K562 (cell line): ENCODE results near the gene WNT3. TPM values are rescaled to one million over a fixed set of nuclear protein-coding genes. Genes with fewer than 3 reads are reported as not detected.

ENCODE experiments used
- BACH1 ChIP-seq: fragments of 200-800 bp; sonication (Bioruptor generic); IDR thresholded peaks from 2 replicates; pipeline ENCODE4 v1.6.1; 2016; ENCODE audit warnings: missing genetic modification characterization, missing compliant biosample characterization
- CTBP1 ChIP-seq: fragments of 450-650 bp; IDR thresholded peaks from 2 replicates; pipeline ENCODE4 v1.6.1; 2016; ENCODE audit warnings: borderline replicate concordance
- E2F6 ChIP-seq, 2 experiments: IDR thresholded peaks; 2 replicates each; pipeline ENCODE4 v1.6.1; 2011; ENCODE audit warnings: borderline replicate concordance in 1 of 2, control low read depth in 1 of 2, low read depth in 1 of 2, low read length in 1 of 2, mild to moderate bottlenecking in 1 of 2, mixed read lengths in 1 of 2, moderate library complexity in 1 of 2; ENCODE audit not compliant: insufficient read depth in 1 of 2, insufficient read length in 1 of 2, poor library complexity in 1 of 2, severe bottlenecking in 1 of 2; ENCODE audit errors: extremely low read depth in 1 of 2
- ESRRA ChIP-seq: fragments of 450-650 bp; IDR thresholded peaks from 2 replicates; pipeline ENCODE4 v1.6.1; 2014; ENCODE audit warnings: low read depth, mild to moderate bottlenecking, moderate library complexity, borderline replicate concordance
- FIP1L1 ChIP-seq: fragments of 200-400 bp; formaldehyde crosslinking; IDR thresholded peaks from 2 replicates; pipeline ENCODE4 v1.6.1; 2018; ENCODE audit warnings: mild to moderate bottlenecking, low read depth, low read length; ENCODE audit not compliant: poor library complexity, severe bottlenecking
- HDAC3 ChIP-seq: fragments of 450-650 bp; IDR thresholded peaks from 2 replicates; pipeline ENCODE4 v1.6.1; 2018; ENCODE audit warnings: borderline replicate concordance, mild to moderate bottlenecking, moderate library complexity; ENCODE audit not compliant: partially characterized antibody
- HINFP ChIP-seq: fragments of 450-650 bp; conservative IDR thresholded peaks from 2 replicates; pipeline ENCODE4 v1.6.1; 2016; ENCODE audit warnings: missing genetic modification characterization, low read depth, mild to moderate bottlenecking, control low read depth, missing compliant biosample characterization
- MCM3 ChIP-seq: fragments of 450-650 bp; IDR thresholded peaks from 2 replicates; pipeline ENCODE4 v1.6.1; 2016
- PCBP1 ChIP-seq: fragments of 200-400 bp; formaldehyde crosslinking; IDR thresholded peaks from 2 replicates; pipeline ENCODE4 v1.6.1; 2018; ENCODE audit warnings: mild to moderate bottlenecking, low read depth, low read length; ENCODE audit not compliant: poor library complexity, severe bottlenecking
- RB1 ChIP-seq: fragments of 450-650 bp; IDR thresholded peaks from 2 replicates; pipeline ENCODE4 v1.6.1; 2017; ENCODE audit warnings: low read depth, mild to moderate bottlenecking
- SNAPC5 ChIP-seq: fragments of 250-450 bp; sonication (Bioruptor Pico); IDR thresholded peaks from 2 replicates; pipeline ENCODE4 v1.8.0; 2021; ENCODE audit warnings: moderate library complexity, mild to moderate bottlenecking, inconsistent platforms
- TARDBP ChIP-seq: fragments of 450-650 bp; IDR thresholded peaks from 2 replicates; pipeline ENCODE4 v1.6.1; 2016
- TCF7L2 ChIP-seq: fragments of 150-350 bp; IDR thresholded peaks from 2 replicates; pipeline ENCODE4 v1.6.1; 2016; ENCODE audit warnings: low read depth, mild to moderate bottlenecking, low read length, moderate library complexity
- ZBTB33 ChIP-seq: sonication (generic); formaldehyde crosslinking; IDR thresholded peaks from 2 replicates; pipeline ENCODE4 v1.8.1; 2023; ENCODE audit warnings: mild to moderate bottlenecking, missing genetic modification reagents
- ZBTB7A ChIP-seq: IDR thresholded peaks from 2 replicates; pipeline ENCODE4 v1.6.1; 2011; ENCODE audit warnings: low read depth, mild to moderate bottlenecking, low read length, moderate library complexity, borderline replicate concordance; ENCODE audit not compliant: control insufficient read depth
- ZNF134 ChIP-seq: fragments of 250-450 bp; sonication (Bioruptor Pico); conservative IDR thresholded peaks from 2 replicates; pipeline ENCODE4 v1.4.0; 2020
- ZNF551 ChIP-seq: fragments of 250-450 bp; sonication (Bioruptor Pico); IDR thresholded peaks from 2 replicates; pipeline ENCODE4 v1.5.0; 2021; ENCODE audit warnings: mild to moderate bottlenecking, moderate library complexity
- ZNF740 ChIP-seq, 3 experiments: fragments of 200-800 bp in 1 of 3; sonication (Bioruptor generic) in 1 of 3; sonication (generic) in 1 of 3; formaldehyde crosslinking in 1 of 3; IDR thresholded peaks; 2 replicates each; pipeline versions ENCODE4 v1.6.1 to v1.8.0; 2016 to 2022; ENCODE audit warnings: mild to moderate bottlenecking in 2 of 3, missing compliant biosample characterization in 2 of 3, missing genetic modification characterization in 2 of 3, missing genetic modification reagents in 1 of 3
- ZNF766 ChIP-seq: fragments of 200-800 bp; sonication (Bioruptor generic); conservative IDR thresholded peaks from 2 replicates; pipeline ENCODE4 v1.6.1; 2016; ENCODE audit warnings: missing genetic modification characterization, missing compliant biosample characterization
- ZNF780A ChIP-seq: fragments of 250-450 bp; sonication (Bioruptor Pico); IDR thresholded peaks from 2 replicates; pipeline ENCODE4 v1.5.0; 2021; ENCODE audit warnings: mild to moderate bottlenecking
- polyA plus RNA-seq, 8 experiments: library from polyadenylated mRNA; depleted of rRNA in 4 of 8; stranded (reverse) in 5 of 8; unstranded in 3 of 8; fragments of >200 nt; fragmentation: Nextera tagmentation in 2 of 8; fragmentation: Illumina TruSeq in 1 of 8; extraction: Ambion mirVana in 2 of 8; extraction: Trizol in 1 of 8; gene quantifications; 2 replicates each; pipeline versions ENCODE4 v1.2.1 to v1.2.3, GENCODE V29; 2011 to 2014; ENCODE audit warnings: inconsistent platforms in 1 of 8, missing spikeins in 1 of 8
- total RNA-seq, 7 experiments: library from RNA; depleted of rRNA in 6 of 7; stranded (reverse); fragments of >200 nt in 6 of 7; fragmentation: Illumina TruSeq in 2 of 7; extraction: Trizol in 2 of 7; gene quantifications; 2 replicates each; pipeline versions ENCODE4 v1.2.1 to v1.2.3, GENCODE V29; 2011 to 2021; ENCODE audit warnings: low replicate concordance in 1 of 7

The WNT3 gene
- total and polyA plus RNA-seq, 9 of the 15 experiments (the other 6 are each of a cell fraction or from before 2014, with no cell fraction given): 1.5 to 6.1 (median 3.3) TPM

GRCh38 chr17:46841561-46842379, 23.3 kb upstream of the WNT3 start (continued):
- no peak for TF ChIP-seq FIP1L1
- TF ChIP-seq SNAPC5 (CRISPR knock-in tag): no peak
- TF ChIP-seq ZNF551: no peak
- TF ChIP-seq ZNF134 (CRISPR knock-in tag): no peak
- peak; percentile 69; the same call in 1 of the 2 replicates for TF ChIP-seq RB1
- peak; percentile 68; the same call in 1 of the 2 replicates for TF ChIP-seq ZBTB7A
- no peak for TF ChIP-seq MCM3
- no peak for TF ChIP-seq TARDBP
- no peak for TF ChIP-seq ZNF780A (CRISPR knock-in tag)
- no peak for TF ChIP-seq HDAC3
- peak; percentile 58; the same call in 1 of the 2 replicates for TF ChIP-seq CTBP1
- no peak for TF ChIP-seq BACH1 (tag)
- peak; percentile 55; the same call in 1 of the 2 replicates for TF ChIP-seq ZNF740 (CRISPR knock-in tag; IDR thresholded peaks at IDR 0.05)
- no peak for TF ChIP-seq ZNF740 (tag; IDR thresholded peaks at IDR 0.05)
- TF ChIP-seq HINFP (tag): peak; percentile 73; the same call in 1 of the 2 replicates
- no peak for TF ChIP-seq ZNF766 (CRISPR knock-in tag)
- no peak for TF ChIP-seq ZBTB33
- no peak for TF ChIP-seq TCF7L2
- no peak; the same call in 1 of the 2 replicates for TF ChIP-seq ESRRA
- TF ChIP-seq E2F6 (IDR thresholded peaks at IDR 0.05; ENCODE audit: borderline replicate concordance in 1 of 2, extremely low read depth in 1 of 2, insufficient read depth in 1 of 2, insufficient read length in 1 of 2, low read depth in 1 of 2, low read length in 1 of 2, poor library complexity in 1 of 2, severe bottlenecking in 1 of 2): peak in 1 of 2 experiments; percentile 26
- TF ChIP-seq PCBP1: peak; percentile 40
